ENCODE data around the gene RAB31.

Gene RAB31

DNA sequence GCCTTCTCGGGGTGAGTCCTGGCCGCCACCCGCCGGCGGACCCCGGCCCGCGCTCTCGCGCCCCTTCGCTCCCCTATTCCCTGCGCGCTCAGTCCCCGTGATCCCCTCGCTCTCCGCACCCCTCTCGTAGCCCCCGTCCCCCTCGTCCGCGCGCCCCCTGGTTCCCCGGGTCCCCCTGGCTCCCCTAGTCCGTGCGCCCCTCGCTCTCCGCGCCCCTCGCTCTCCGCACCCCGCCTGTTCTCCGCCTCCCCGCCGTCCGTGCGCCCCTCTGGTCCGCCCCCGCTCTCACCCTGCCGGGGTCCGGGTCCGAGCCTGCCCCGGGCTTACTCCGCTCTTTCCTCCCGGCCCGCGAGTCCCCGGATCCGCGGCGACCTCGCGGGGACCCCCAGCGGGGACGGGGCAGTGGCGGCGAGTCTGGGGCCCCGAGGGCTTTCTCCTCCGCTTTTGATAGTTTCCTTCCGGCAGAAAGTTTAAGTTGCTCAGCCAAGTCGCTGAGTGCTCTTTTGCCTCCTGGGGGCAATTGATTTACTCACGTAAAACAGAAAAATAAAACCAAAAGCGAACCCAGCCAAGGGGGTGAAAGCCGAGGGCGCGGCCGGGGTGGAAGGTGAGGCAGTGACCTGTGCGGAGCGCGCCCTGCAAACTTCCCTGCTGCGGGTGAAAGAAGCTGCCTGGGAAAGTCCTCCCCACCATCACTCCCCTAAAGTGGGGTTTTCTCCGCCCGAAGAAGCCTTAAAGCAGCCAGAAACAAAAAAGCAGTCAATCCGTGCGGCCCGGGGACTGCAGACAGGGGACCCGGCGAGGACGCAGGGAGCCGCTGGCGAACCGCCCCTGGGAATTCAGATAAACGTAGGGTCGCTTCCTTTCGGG lies 568 bp downstream of the RAB31 start:
- H3K27ac ChIP-seq: peak overlapping the region; percentile 20 to 94 (median 60)
- H3K27me3 ChIP-seq: peaks cover 0 to 62% (median 51%) of the 10 kb centered on the region in 11 experiments; a peak in 19 of 22 replicates
- H3K9ac ChIP-seq: peak overlapping the region; percentile 61 to 98 (median 80)

DNA sequence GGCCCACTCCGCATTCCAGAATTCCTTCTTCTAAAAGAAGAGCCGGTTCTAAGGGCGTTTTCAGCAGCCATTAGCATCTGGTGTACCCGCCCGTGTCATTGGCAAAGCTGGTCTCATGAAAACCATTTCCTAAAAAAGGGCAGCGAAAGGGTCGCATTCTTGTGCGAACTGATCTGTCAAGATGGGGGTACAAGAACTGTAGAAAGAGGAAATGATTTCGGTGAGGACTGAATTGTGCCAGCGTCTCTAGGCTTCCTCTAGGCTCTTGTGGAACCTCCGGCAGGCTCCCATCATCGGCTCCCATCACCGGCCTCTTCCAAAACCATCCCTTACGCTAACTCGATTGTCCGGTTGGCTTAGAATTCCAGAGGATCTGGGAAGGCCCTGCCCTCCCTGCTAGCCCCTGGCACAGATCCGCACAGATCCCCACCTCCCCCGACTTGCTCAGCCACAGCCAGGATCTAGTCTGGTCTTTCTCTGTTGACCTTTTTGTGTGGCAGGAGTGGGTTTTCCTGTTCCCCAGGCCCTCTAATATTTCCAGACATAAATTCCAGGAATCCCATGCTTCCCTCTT lies 1.3 kb downstream of the RAB31 start:
- peak overlapping the region in 7 of 11 experiments; percentile 57 to 94 (median 83); a peak in 10 of 22 replicates for H3K27ac ChIP-seq
- peak overlapping the region; percentile 61 to 98 (median 80); a peak in 21 of 22 replicates for H3K9ac ChIP-seq
- H3K4me1 ChIP-seq: peaks cover 27 to 86% (median 64%) of the 10 kb centered on the region in 10 experiments
- H3K9me3 ChIP-seq (replicated peaks in 1 of 11): no peaks in the 10 kb centered on the region
- no peak for TF ChIP-seq Cebpa-rat (IDR thresholded peaks at IDR 0.05)
- H3K4me3 ChIP-seq: peak overlapping the region; percentile 72 to 97 (median 76)
- H4K20me1 ChIP-seq: peaks cover 0 to 45% (median 5%) of the 10 kb centered on the region in 11 experiments; a peak in 7 of 22 replicates
- peaks cover 0 to 62% (median 51%) of the 10 kb centered on the region in 11 experiments; a peak in 19 of 22 replicates for H3K27me3 ChIP-seq
- peak overlapping the region; percentile 79 to 99 (median 96) for H3K4me2 ChIP-seq
- H3K36me3 ChIP-seq: peaks cover 0 to 8% (median 0%) of the 10 kb centered on the region in 11 experiments; a peak in 1 of 22 replicates

More for the DNA sequence above, 568 bp downstream of the RAB31 start:
- 0 out of 22 replicates have a peak, but pooled peaks cover 0 to 7% (median 0%) of the 10 kb centered on the region in 11 experiments for H3K36me3 ChIP-seq
- peaks cover 0 to 38% (median 2%) of the 10 kb centered on the region in 11 experiments; a peak in 7 of 22 replicates for H4K20me1 ChIP-seq
- H3K4me1 ChIP-seq: peaks cover 27 to 86% (median 65%) of the 10 kb centered on the region in 10 experiments
- H3K9me3 ChIP-seq (replicated peaks in 1 of 11): no peaks in the 10 kb centered on the region
- peak overlapping the region; percentile 72 to 97 (median 76) for H3K4me3 ChIP-seq
- TF ChIP-seq Cebpa-rat (IDR thresholded peaks at IDR 0.05): no peak
- H3K4me2 ChIP-seq: peak overlapping the region; percentile 79 to 99 (median 96)

DNA sequence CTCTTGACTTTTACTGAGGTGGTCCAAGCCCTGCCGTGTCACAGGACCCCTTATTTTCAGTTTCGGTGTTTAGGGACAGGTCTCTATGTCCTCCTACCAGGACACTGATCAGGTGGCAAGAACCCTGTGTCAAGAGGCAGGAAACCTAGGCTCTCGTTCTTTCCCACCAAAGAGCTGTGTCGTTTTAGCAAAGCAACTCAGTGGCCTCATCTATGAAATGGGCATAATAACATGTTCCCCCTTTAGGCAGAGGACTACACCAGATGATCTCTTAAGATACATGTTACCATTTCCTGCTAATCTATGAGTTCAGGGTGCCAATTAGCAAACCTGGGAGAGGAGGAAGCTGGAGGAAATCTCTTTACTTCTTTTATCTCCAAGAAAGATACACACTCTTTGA lies 1.9 kb downstream of the RAB31 start:
- H3K4me2 ChIP-seq: peak overlapping the region; percentile 79 to 99 (median 96); a peak in 21 of 22 replicates
- no peak for TF ChIP-seq Cebpa-rat (IDR thresholded peaks at IDR 0.05)
- no peaks in the 10 kb centered on the region for H3K9me3 ChIP-seq (replicated peaks in 1 of 11)

DNA sequence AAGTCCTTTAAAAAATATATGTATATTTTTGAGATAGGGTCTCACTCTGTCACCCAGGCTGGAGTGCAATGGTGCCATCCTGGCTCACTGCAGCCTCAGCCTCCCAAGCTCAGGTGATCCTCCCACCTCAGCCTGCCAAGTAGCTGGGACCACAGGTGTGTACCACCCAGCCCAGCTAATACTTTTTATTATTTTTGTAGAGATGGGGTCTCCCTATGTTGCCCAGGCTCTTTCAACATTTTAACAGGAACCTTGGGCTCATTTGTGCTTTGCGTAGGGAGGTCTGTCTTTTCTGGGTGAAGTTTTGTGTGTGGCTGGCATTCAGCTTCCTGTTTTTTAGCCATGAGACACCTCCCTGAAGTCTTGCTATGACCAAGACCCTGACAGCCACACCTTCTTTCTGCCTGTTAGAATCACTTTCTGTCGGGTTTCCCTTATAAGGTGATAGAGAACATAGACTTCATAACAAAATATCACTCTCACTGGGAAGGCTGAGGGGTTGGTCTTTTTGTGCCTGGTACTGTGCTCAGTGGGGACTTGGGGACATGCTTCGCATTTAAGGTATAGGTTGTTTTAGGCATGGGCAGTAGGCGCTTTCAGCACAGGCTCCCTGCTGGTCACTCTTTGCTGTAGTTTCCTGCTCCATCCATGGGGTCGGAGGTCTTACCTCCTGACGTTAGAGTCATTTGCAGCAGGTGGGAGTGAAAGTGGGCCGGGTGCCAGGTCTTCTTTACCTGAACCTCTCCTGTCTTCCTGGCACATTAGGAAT lies 3.4 kb downstream of the RAB31 start:
- peaks cover 0 to 8% (median 0%) of the 10 kb centered on the region in 11 experiments; a peak in 1 of 22 replicates for H3K36me3 ChIP-seq
- H3K27me3 ChIP-seq: peaks cover 0 to 56% (median 46%) of the 10 kb centered on the region in 11 experiments; a peak in 19 of 22 replicates
- peak overlapping the region; percentile 33 to 99 (median 93); a peak in 18 of 22 replicates for H3K4me2 ChIP-seq
- TF ChIP-seq Cebpa-rat (IDR thresholded peaks at IDR 0.05): no peak
- H3K4me1 ChIP-seq: peaks cover 27 to 86% (median 50%) of the 10 kb centered on the region in 10 experiments
- no peaks in the 10 kb centered on the region for H3K9me3 ChIP-seq (replicated peaks in 1 of 11)
- peak overlapping the region in 4 of 11 experiments; percentile 14 to 98 (median 94); a peak in 6 of 22 replicates for H3K9ac ChIP-seq
- H3K4me3 ChIP-seq: peak overlapping the region in 3 of 10 experiments; percentile 86 to 97 (median 92); a peak in 5 of 20 replicates
- peak overlapping the region in 6 of 11 experiments; percentile 18 to 94 (median 48); a peak in 9 of 22 replicates for H3K27ac ChIP-seq
- H4K20me1 ChIP-seq: peaks cover 0 to 65% (median 5%) of the 10 kb centered on the region in 11 experiments; a peak in 7 of 22 replicates

More for the DNA sequence above, 1.9 kb downstream of the RAB31 start:
- peaks cover 0 to 8% (median 0%) of the 10 kb centered on the region in 11 experiments; a peak in 1 of 22 replicates for H3K36me3 ChIP-seq
- H3K27ac ChIP-seq: peak overlapping the region in 2 of 11 experiments; percentile 69 to 94; a peak in 5 of 22 replicates
- peak overlapping the region in 4 of 11 experiments; percentile 14 to 98 (median 94); a peak in 4 of 22 replicates for H3K9ac ChIP-seq
- H3K4me1 ChIP-seq: peaks cover 27 to 86% (median 58%) of the 10 kb centered on the region in 10 experiments
- H4K20me1 ChIP-seq: peaks cover 0 to 52% (median 5%) of the 10 kb centered on the region in 11 experiments; a peak in 7 of 22 replicates
- peak overlapping the region in 5 of 10 experiments; percentile 76 to 97 (median 87); a peak in 9 of 20 replicates for H3K4me3 ChIP-seq
- H3K27me3 ChIP-seq: peaks cover 0 to 62% (median 51%) of the 10 kb centered on the region in 11 experiments; a peak in 19 of 22 replicates

DNA sequence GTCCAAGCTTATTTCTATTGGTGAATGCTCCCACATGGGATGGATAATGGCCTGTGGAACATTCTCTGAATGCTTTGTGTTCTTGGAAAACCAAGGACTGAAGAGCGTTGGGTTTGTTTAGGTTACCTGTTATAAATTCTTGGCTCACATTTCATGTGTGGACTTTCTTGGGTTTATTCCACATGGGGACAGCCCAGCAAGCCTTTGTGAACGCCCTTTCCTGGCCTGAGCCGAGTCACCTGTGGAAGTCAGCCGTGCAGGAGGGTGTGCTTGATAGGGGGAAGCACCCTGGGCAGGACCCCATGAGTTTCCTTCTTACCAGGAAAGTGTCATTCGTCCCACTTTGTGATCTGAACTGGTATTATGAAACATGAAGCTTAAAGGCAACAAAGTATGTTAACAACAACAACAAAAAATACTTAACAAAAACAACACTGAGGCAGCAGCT lies 4.1 kb downstream of the RAB31 start:
- Histone ChIP-seq H4K20me1 (peaks cover 0 to 71% (median 5%) of the 10 kb centered on the region in 11 experiments; a peak in 7 of 22 replicates), H3K9ac (peak overlapping the region in 3 of 11 experiments; percentile 5 to 98 (median 20); a peak in 4 of 22 replicates), H3K4me2 (peak overlapping the region in 8 of 11 experiments; percentile 10 to 96 (median 84); a peak in 13 of 22 replicates), H3K4me1 (peaks cover 27 to 86% (median 53%) of the 10 kb centered on the region in 10 experiments), H3K4me3 (no peak overlapping the region), H3K27ac (peak overlapping the region in 4 of 11 experiments; percentile 29 to 94 (median 56); a peak in 6 of 22 replicates), H3K27me3 (peaks cover 0 to 50% (median 40%) of the 10 kb centered on the region in 11 experiments; a peak in 19 of 22 replicates), H3K36me3 (peaks cover 0 to 8% (median 0%) of the 10 kb centered on the region in 11 experiments; a peak in 1 of 22 replicates), H3K9me3 (replicated peaks in 1 of 11) (no peaks in the 10 kb centered on the region)
- no peak for TF ChIP-seq Cebpa-rat (IDR thresholded peaks at IDR 0.05)

DNA sequence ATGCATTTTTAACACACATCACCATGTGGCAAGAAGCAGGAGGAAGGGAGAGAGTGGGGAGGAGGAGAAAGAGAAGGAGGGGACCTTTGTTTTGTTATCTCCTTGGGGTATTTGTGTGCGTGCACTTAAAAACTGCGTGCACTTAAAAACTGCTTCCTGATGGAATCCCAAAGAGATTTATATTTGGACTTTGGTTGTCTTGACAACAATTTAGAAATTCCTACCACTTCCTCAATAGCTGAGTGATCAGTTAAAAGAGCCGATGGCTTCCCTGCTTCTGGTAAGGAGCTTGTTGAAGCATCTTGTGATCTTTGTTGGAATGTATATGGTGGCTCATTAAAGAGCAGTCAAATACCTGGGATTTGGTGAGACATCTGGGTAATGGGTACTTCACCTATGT lies 4.5 kb downstream of the RAB31 start:
- H3K27ac ChIP-seq: peak overlapping the region in 3 of 11 experiments; percentile 43 to 94 (median 69); a peak in 5 of 22 replicates
- H4K20me1 ChIP-seq: peaks cover 0 to 75% (median 5%) of the 10 kb centered on the region in 11 experiments; a peak in 7 of 22 replicates
- peaks cover 0 to 45% (median 35%) of the 10 kb centered on the region in 11 experiments; a peak in 19 of 22 replicates for H3K27me3 ChIP-seq
- no peak for TF ChIP-seq Cebpa-rat (IDR thresholded peaks at IDR 0.05)
- no peaks in the 10 kb centered on the region for H3K9me3 ChIP-seq (replicated peaks in 1 of 11)
- H3K4me3 ChIP-seq: no peak overlapping the region
- H3K4me1 ChIP-seq: peaks cover 27 to 86% (median 53%) of the 10 kb centered on the region in 10 experiments
- peaks cover 0 to 10% (median 0%) of the 10 kb centered on the region in 11 experiments; a peak in 2 of 22 replicates for H3K36me3 ChIP-seq
- peak overlapping the region in 3 of 11 experiments; percentile 5 to 98 (median 20); a peak in 4 of 22 replicates for H3K9ac ChIP-seq
- H3K4me2 ChIP-seq: peak overlapping the region in 9 of 11 experiments; percentile 10 to 96 (median 81); a peak in 14 of 22 replicates
